ENCODE measurements around the gene STAC.
"Not testable (repeated sequence)": the region's sequence is repeated elsewhere in the genome, so short reads cannot be mapped to it uniquely, and the experiment has no call there.

The STAC gene

DNA sequence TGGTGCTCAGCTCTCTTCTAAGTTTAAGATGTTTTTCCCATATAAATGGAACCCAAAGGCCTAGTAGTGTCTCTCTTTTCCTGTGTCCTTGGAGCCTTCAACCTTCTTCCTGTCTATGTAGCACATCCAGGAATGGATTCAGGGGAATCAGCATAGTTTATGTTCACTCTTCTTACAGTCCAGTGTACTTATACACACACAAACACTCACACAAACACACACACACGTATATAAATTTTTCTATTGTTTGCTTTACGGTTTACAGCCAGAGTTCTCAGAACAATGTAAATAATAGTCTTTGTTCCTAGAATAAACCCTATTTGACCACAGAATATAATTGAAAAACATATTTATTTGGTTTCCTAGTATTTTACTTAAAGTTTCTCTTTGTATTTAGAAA, 36.9 kb downstream of the STAC start:
- no peak overlapping the region for H3K27ac ChIP-seq (ENCODE audit: low read length)

DNA sequence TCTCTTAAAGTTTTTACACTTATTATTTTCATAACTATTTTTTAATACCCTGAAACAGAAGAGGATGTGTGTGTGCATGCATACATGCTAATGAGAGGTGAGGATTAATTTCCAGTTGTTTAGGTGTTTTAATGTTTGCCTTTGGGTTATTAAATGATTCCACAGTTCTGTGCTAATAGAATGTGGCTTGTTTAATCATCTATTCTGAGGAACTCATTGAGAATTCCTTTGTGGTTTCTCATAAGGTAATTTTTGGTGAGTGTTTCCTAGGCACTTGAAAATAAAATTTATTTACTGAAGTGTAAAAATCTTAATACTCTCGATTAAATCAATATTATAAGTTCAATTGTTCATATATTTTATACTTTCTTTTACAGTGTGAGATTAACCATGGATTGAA, 38.0 kb downstream of the STAC start:
- H3K27me3 ChIP-seq (ENCODE audit: insufficient read depth, low read length): no peaks in the 10 kb centered on the region
- H3K27ac ChIP-seq (ENCODE audit: low read length): no peak overlapping the region
- H3K9me3 ChIP-seq (ENCODE audit: insufficient read depth, low read depth, low read length): peaks cover 14% of the 10 kb centered on the region
- H3K36me3 ChIP-seq (ENCODE audit: insufficient read depth, low read depth, low read length): no peaks in the 10 kb centered on the region
- no peak overlapping the region for H3K9ac ChIP-seq (ENCODE audit: low read depth, low read length)
- peaks cover 3% of the 10 kb centered on the region; the same call in 1 of the 2 replicates for H3K4me1 ChIP-seq (ENCODE audit: insufficient read depth, low read length)
- H3K4me3 ChIP-seq (ENCODE audit: low read length): no peak overlapping the region

More for the DNA sequence above, 36.9 kb downstream of the STAC start:
- H3K9me3 ChIP-seq (ENCODE audit: insufficient read depth, low read depth, low read length): peaks cover 14% of the 10 kb centered on the region
- H3K27me3 ChIP-seq (ENCODE audit: insufficient read depth, low read length): no peaks in the 10 kb centered on the region
- H3K4me1 ChIP-seq (ENCODE audit: insufficient read depth, low read length): peaks cover 3% of the 10 kb centered on the region; the same call in 1 of the 2 replicates
- H3K9ac ChIP-seq (ENCODE audit: low read depth, low read length): no peak overlapping the region
- no peak overlapping the region for H3K4me3 ChIP-seq (ENCODE audit: low read length)
- no peaks in the 10 kb centered on the region for H3K36me3 ChIP-seq (ENCODE audit: insufficient read depth, low read depth, low read length)

DNA sequence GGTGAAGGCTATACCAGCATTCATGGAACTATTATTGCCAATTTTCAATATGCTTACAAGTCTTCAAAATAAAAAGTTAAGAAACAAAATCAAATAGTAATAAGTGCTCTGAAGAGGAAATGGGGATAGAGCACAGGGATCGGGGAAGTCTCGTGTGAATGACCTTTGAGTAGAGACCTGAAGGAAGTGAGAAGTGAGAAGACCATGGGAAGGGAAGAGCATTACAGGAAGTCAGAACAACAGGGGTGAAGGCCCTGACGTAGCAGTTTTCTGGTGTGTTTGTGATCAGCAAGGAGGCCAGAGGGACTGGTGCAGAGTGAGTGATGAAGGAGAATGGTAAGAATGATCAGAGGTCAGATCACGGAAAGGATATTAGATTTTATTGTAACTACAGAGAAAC, 48.1 kb downstream of the STAC start:
- no peak overlapping the region for H3K9ac ChIP-seq (ENCODE audit: low read depth, low read length)
- H3K4me3 ChIP-seq (ENCODE audit: low read length): no peak overlapping the region
- no peaks in the 10 kb centered on the region for H3K27me3 ChIP-seq (ENCODE audit: insufficient read depth, low read length)
- no peaks in the 10 kb centered on the region for H3K9me3 ChIP-seq (ENCODE audit: insufficient read depth, low read depth, low read length)
- no peak overlapping the region for H3K27ac ChIP-seq (ENCODE audit: low read length)
- H3K36me3 ChIP-seq (ENCODE audit: insufficient read depth, low read depth, low read length): no peaks in the 10 kb centered on the region
- H3K4me1 ChIP-seq (ENCODE audit: insufficient read depth, low read length): no peaks in the 10 kb centered on the region

DNA sequence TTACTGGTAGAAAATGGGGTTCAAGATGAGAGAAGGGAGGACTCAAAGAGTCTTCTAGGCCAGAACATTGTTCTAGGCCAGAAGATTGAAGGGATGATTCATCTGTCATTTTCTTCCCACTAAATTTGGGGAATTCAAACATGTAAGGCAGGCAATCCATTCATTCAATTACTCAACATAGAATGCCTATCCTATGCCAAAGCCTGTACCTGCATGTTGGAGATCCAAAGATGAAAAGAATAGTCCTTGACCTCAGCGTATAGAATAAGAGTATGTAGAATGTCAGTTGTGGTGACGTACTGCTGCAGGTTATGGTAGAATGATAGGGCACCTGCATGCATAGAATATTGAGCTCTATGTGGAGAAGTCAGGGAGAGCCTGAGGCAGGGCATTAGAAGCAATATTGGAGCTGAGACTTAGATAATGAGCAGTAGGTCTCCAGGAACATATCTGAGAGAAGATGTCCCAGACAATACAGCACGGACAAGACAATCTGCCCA, 49.7 kb downstream of the STAC start:
- Histone ChIP-seq H3K27ac (ENCODE audit: low read length) (no peak overlapping the region), H3K9me3 (ENCODE audit: insufficient read depth, low read depth, low read length) (no peaks in the 10 kb centered on the region), H3K4me3 (ENCODE audit: low read length) (no peak overlapping the region), H3K27me3 (ENCODE audit: insufficient read depth, low read length) (no peaks in the 10 kb centered on the region), H3K9ac (ENCODE audit: low read depth, low read length) (no peak overlapping the region), H3K4me1 (ENCODE audit: insufficient read depth, low read length) (no peaks in the 10 kb centered on the region), H3K36me3 (ENCODE audit: insufficient read depth, low read depth, low read length) (no peaks in the 10 kb centered on the region)

DNA sequence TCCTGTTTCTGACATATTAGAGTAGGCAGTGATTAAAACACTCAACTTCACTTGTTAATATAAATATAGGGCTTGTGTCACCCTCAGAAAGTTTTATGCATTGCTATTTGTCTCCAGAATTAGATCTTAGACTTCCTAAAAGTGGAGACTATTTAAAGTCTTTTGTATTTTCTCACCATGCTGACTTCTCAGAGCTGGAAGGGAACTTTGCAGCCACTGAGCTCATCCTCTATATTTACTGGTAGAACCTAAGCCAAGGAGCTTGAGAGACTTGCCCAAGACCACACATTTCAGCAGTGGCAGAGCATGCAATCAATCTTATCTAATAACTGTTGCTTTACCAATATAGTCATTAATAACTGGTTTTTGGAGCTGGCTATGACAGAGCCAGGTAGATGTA, 53.2 kb downstream of the STAC start:
- H3K27ac ChIP-seq (ENCODE audit: low read length): no peak overlapping the region

DNA sequence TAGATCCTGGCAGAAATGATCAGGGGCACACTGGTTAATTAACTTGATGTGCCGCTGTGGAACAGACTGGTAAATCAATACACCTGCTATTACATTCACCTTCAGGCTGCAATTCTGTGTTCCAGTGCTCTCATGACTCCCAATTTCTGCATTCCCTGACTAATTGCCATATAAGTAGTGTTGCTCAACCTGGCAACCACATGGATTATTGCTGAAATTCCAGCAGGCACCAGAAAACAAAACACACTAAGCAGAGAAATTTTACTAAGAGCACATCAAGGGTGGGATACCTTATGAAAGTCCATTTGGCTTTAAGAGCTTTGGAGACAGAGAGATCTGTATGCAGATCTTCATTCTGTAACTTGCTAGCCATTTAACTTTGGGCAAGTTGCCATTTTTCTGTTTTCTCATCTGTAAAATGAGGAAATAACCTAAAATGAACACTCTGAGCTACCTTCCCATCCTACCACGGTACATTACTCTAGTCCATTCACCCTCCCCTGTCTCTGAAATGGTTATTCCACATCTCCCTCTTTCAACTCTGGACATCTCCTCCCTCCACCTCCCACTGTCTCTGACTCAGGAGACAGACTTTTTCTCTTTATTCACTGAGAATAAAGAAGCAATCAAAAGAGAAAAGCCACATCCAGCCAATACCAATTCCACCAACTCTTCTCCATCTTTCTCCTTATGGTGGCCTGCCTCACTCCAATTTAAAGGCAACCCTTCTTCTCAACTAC, 54.6 kb downstream of the STAC start:
- no peaks in the 10 kb centered on the region for H3K9me3 ChIP-seq (ENCODE audit: insufficient read depth, low read depth, low read length)
- H3K27ac ChIP-seq (ENCODE audit: low read length): no peak overlapping the region
- no peaks in the 10 kb centered on the region for H3K36me3 ChIP-seq (ENCODE audit: insufficient read depth, low read depth, low read length)
- no peaks in the 10 kb centered on the region for H3K4me1 ChIP-seq (ENCODE audit: insufficient read depth, low read length)
- no peak overlapping the region for H3K9ac ChIP-seq (ENCODE audit: low read depth, low read length)
- H3K27me3 ChIP-seq (ENCODE audit: insufficient read depth, low read length): no peaks in the 10 kb centered on the region
- no peak overlapping the region for H3K4me3 ChIP-seq (ENCODE audit: low read length)

More for the DNA sequence above, 53.2 kb downstream of the STAC start:
- Histone ChIP-seq H3K36me3 (ENCODE audit: insufficient read depth, low read depth, low read length) (no peaks in the 10 kb centered on the region), H3K4me3 (ENCODE audit: low read length) (no peak overlapping the region), H3K9me3 (ENCODE audit: insufficient read depth, low read depth, low read length) (no peaks in the 10 kb centered on the region), H3K27me3 (ENCODE audit: insufficient read depth, low read length) (no peaks in the 10 kb centered on the region), H3K4me1 (ENCODE audit: insufficient read depth, low read length) (no peaks in the 10 kb centered on the region), H3K9ac (ENCODE audit: low read depth, low read length) (no peak overlapping the region)

DNA sequence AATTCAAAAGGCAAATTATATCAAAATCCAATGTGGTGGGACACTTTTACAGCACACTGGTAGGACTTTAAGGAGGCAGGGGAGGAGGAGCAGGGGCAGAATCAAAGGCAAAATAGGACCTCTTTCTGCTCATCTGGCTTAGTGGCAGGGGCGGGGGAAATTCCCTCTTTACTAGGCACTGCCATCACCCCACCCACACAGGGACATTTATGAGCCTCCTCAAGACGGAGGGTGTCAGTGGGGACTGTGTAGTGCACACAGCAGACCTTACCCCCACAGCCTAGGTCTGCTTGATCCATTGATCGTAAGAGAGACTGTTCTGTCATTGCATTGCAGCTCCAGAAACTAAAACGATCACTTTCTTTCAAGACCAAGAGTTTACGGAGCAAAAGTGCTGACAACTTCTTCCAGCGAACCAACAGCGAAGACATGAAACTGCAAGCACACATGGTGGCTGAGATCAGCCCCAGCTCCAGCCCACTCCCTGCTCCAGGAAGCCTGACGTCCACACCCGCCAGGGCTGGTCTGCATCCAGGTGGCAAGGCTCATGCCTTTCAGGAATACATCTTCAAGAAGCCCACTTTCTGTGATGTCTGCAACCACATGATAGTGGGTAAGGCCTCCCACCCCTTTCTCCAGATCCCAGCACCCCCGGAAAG, 62.9 kb downstream of the STAC start:
- no peaks in the 10 kb centered on the region for H3K27me3 ChIP-seq (ENCODE audit: insufficient read depth, low read length)
- H3K36me3 ChIP-seq (ENCODE audit: insufficient read depth, low read depth, low read length): peaks cover 3% of the 10 kb centered on the region; the same call in 1 of the 2 replicates
- H3K27ac ChIP-seq (ENCODE audit: low read length): no peak overlapping the region
- no peak overlapping the region for H3K9ac ChIP-seq (ENCODE audit: low read depth, low read length)
- H3K4me1 ChIP-seq (ENCODE audit: insufficient read depth, low read length): no peaks in the 10 kb centered on the region; the same call in 1 of the 2 replicates
- H3K9me3 ChIP-seq (ENCODE audit: insufficient read depth, low read depth, low read length): no peaks in the 10 kb centered on the region
- no peak overlapping the region for H3K4me3 ChIP-seq (ENCODE audit: low read length)

DNA sequence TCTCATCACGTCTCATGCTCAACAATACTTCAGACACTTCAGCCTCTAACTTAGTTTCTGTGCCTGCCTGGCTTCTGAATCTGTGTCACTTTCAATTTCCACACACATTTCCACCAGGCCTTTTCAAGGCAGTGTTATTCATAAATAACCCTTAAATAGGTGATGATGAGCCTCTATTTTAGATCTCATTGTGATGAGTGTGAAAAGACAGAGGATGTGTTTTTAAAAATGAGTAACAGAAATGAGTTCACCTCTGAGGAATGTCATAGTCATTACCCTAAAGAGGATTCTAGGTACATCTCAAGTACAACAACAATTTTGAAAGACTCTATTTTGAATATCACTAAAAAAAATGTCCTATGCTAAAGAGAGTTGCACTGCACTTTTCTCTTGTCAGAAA, 64.6 kb downstream of the STAC start:
- Histone ChIP-seq H3K4me3 (ENCODE audit: low read length) (no peak overlapping the region), H3K27ac (ENCODE audit: low read length) (no peak overlapping the region), H3K27me3 (ENCODE audit: insufficient read depth, low read length) (no peaks in the 10 kb centered on the region), H3K4me1 (ENCODE audit: insufficient read depth, low read length) (no peaks in the 10 kb centered on the region; the same call in 1 of the 2 replicates), H3K9ac (ENCODE audit: low read depth, low read length) (no peak overlapping the region), H3K36me3 (ENCODE audit: insufficient read depth, low read depth, low read length) (peaks cover 3% of the 10 kb centered on the region; the same call in 1 of the 2 replicates), H3K9me3 (ENCODE audit: insufficient read depth, low read depth, low read length) (no peaks in the 10 kb centered on the region)

DNA sequence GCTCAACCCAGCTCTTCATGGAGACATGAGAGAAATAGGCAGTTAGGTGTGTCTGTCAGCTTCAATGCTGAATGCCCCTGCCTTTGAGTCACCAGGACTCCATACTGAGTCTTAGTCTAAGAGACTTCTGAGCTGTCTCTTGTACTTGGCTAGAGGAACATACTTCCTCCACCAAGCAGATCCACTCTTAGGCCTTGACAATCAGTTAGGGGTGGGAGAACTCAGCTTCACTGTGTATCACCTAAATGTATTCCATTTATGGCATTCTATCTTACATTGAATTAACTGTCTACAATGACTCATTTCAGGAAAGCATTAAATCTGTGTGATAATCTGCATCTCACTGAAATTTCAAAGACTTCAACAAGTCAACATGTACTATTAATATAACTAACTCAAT, 66.0 kb downstream of the STAC start:
- peaks cover 3% of the 10 kb centered on the region; the same call in 1 of the 2 replicates for H3K36me3 ChIP-seq (ENCODE audit: insufficient read depth, low read depth, low read length)
- no peaks in the 10 kb centered on the region for H3K9me3 ChIP-seq (ENCODE audit: insufficient read depth, low read depth, low read length)
- no peaks in the 10 kb centered on the region; the same call in 1 of the 2 replicates for H3K4me1 ChIP-seq (ENCODE audit: insufficient read depth, low read length)
- no peak overlapping the region for H3K27ac ChIP-seq (ENCODE audit: low read length)
- no peak overlapping the region for H3K4me3 ChIP-seq (ENCODE audit: low read length)
- H3K9ac ChIP-seq (ENCODE audit: low read depth, low read length): no peak overlapping the region
- H3K27me3 ChIP-seq (ENCODE audit: insufficient read depth, low read length): no peaks in the 10 kb centered on the region

DNA sequence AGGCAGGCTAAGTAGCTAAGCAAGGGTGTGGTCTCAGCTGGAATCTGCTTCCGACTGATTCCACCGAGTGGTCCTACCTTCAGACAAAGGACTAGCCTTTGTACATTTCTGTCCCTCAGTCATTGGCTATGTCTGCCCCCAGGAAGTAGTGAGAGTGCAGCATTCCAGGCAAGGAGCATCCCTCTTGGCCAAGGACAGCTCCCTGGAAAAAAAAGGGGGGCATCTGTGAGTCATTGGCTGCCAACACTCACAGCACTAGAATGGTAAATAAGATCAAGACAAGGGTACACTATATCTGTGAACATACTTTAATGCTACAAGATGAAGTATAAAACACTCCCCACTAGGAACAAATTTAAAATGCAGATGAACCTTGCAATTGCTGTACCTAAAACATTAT, 66.8 kb downstream of the STAC start:
- Histone ChIP-seq H3K9ac (ENCODE audit: low read depth, low read length) (no peak overlapping the region), H3K27ac (ENCODE audit: low read length) (no peak overlapping the region), H3K36me3 (ENCODE audit: insufficient read depth, low read depth, low read length) (peaks cover 3% of the 10 kb centered on the region; the same call in 1 of the 2 replicates), H3K27me3 (ENCODE audit: insufficient read depth, low read length) (no peaks in the 10 kb centered on the region), H3K4me1 (ENCODE audit: insufficient read depth, low read length) (no peaks in the 10 kb centered on the region; the same call in 1 of the 2 replicates), H3K9me3 (ENCODE audit: insufficient read depth, low read depth, low read length) (no peaks in the 10 kb centered on the region), H3K4me3 (ENCODE audit: low read length) (no peak overlapping the region)

DNA sequence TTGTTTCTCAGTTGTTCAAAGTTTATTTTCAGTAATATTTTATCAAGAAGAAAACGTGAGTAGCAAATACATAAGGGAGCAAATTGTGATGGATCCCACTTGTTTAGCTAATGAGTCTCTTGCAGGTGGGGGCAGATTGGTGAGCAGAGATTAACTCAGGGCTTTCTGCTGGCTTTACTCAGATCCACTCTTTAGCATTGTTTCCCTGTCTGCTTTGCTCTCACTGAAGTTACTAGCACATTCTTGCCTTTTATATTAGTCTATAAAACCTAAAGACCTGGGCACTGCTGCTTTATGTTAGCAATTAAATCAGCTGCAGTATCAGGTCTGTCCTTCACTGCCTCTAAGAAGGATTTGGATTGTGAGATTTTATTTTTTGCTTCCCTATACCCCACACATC, 71.5 kb downstream of the STAC start:
- H3K9ac ChIP-seq (ENCODE audit: low read depth, low read length): no peak overlapping the region
- no peaks in the 10 kb centered on the region for H3K27me3 ChIP-seq (ENCODE audit: insufficient read depth, low read length)
- no peaks in the 10 kb centered on the region; the same call in 1 of the 2 replicates for H3K4me1 ChIP-seq (ENCODE audit: insufficient read depth, low read length)
- no peaks in the 10 kb centered on the region for H3K9me3 ChIP-seq (ENCODE audit: insufficient read depth, low read depth, low read length)
- no peak overlapping the region for H3K27ac ChIP-seq (ENCODE audit: low read length)
- peaks cover 6% of the 10 kb centered on the region; the same call in 1 of the 2 replicates for H3K36me3 ChIP-seq (ENCODE audit: insufficient read depth, low read depth, low read length)
- H3K4me3 ChIP-seq (ENCODE audit: low read length): no peak overlapping the region

DNA sequence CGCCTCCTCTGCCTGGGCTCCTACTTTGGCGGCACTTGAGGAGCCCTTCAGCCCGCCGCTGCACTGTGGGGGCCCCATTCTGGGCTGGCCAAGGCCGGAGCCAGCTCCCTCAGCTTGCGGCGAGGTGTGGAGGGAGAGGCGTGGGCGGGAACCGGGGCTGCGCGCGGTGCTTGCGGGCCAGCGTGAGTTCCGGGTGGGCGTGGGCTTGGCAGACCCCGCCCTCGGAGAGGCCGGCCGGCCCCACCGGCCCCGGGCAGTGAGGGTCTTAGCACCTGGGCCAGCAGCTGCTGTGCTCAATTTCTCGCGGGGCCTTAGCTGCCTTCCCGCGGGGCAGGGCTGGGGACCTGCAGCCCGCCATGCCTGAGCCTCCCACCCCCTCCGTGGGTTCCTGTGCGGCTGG, 72.9 kb downstream of the STAC start:
- H3K36me3 ChIP-seq (ENCODE audit: insufficient read depth, low read depth, low read length); H3K9ac ChIP-seq (ENCODE audit: low read depth, low read length); H3K27me3 ChIP-seq (ENCODE audit: insufficient read depth, low read length); H3K27ac ChIP-seq (ENCODE audit: low read length); H3K4me3 ChIP-seq (ENCODE audit: low read length); H3K9me3 ChIP-seq (ENCODE audit: insufficient read depth, low read depth, low read length); H3K4me1 ChIP-seq (ENCODE audit: insufficient read depth, low read length): not testable (repeated sequence)
